Progenitor cell of endocrine pancreas (in vitro differentiated cells): Measurements from ENCODE around the gene TNIK. TPM values are rescaled to one million over a fixed set of nuclear protein-coding genes. Genes with fewer than 3 reads are reported as not detected.

ENCODE experiments used
- DNase-seq: peaks from one replicate; pipeline ENCODE4 v3.0.0; 2021; ENCODE audit warnings: low spot score; ENCODE audit not compliant: unreplicated experiment
- H3K27ac Mint-ChIP-seq: 2 replicates; pipeline ENCODE4 v1.8.0; 2021; ENCODE audit warnings: mild to moderate bottlenecking, moderate library complexity, mixed read lengths
- H3K27me3 Mint-ChIP-seq: 2 replicates; pipeline ENCODE4 v1.8.0; 2021; ENCODE audit warnings: mixed read lengths
- H3K36me3 Mint-ChIP-seq: 2 replicates; pipeline ENCODE4 v1.8.0; 2022; ENCODE audit warnings: mixed read lengths; ENCODE audit not compliant: insufficient read depth
- H3K4me1 Mint-ChIP-seq: 2 replicates; pipeline ENCODE4 v1.8.0; 2021; ENCODE audit warnings: low read depth, mixed read lengths
- H3K4me3 Mint-ChIP-seq: 2 replicates; pipeline ENCODE4 v1.8.0; 2021; ENCODE audit warnings: low read depth, mild to moderate bottlenecking, moderate library complexity, mixed read lengths
- H3K9me3 Mint-ChIP-seq: 2 replicates; pipeline ENCODE4 v1.8.0; 2021; ENCODE audit warnings: low read depth, mixed read lengths
- total RNA-seq: library from RNA; stranded (reverse); gene quantifications from 2 replicates; pipeline ENCODE4 v1.2.1, GENCODE V29; 2021
- TF ChIP-seq, protein P1 (sequence below): fragments of 200-600 bp; sonication (generic); IDR thresholded peaks from one replicate; pipeline ENCODE4 v1.5.0; 2021; ENCODE audit warnings: antibody characterized with exemption, mild to moderate bottlenecking; ENCODE audit not compliant: unreplicated experiment

The TNIK gene
- total RNA-seq, 1 donor from 2014 or later = 15.7 TPM

DNA sequence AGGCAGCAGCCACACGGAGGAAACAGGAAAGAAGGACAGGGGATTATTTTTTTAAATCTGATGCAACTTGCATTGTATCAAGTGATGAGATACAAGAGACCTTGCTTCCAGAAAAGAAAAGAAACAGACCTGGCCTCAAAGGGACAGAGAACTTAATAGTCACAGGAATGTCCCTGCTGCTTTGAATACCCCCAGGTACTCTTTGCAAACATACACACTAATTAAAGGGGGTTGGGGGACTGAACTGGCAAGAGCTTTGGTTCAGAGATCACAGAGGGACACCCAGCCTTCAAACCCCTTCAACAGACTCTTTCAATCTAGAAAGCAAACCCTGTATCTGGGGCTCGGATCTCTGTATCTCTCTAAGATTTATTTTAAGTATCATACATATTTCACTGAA, 18.0 kb downstream of the TNIK start:
- no peak for DNase-seq
- Mint-ChIP-seq H3K27ac (no peak overlapping the region), H3K27me3 (no peaks in the 10 kb centered on the region), H3K9me3 (no peaks in the 10 kb centered on the region), H3K36me3 (no peaks in the 10 kb centered on the region), H3K4me3 (no peak overlapping the region), H3K4me1 (no peaks in the 10 kb centered on the region)
- TF ChIP-seq, protein P1, sequence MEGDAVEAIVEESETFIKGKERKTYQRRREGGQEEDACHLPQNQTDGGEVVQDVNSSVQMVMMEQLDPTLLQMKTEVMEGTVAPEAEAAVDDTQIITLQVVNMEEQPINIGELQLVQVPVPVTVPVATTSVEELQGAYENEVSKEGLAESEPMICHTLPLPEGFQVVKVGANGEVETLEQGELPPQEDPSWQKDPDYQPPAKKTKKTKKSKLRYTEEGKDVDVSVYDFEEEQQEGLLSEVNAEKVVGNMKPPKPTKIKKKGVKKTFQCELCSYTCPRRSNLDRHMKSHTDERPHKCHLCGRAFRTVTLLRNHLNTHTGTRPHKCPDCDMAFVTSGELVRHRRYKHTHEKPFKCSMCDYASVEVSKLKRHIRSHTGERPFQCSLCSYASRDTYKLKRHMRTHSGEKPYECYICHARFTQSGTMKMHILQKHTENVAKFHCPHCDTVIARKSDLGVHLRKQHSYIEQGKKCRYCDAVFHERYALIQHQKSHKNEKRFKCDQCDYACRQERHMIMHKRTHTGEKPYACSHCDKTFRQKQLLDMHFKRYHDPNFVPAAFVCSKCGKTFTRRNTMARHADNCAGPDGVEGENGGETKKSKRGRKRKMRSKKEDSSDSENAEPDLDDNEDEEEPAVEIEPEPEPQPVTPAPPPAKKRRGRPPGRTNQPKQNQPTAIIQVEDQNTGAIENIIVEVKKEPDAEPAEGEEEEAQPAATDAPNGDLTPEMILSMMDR = no peak

DNA sequence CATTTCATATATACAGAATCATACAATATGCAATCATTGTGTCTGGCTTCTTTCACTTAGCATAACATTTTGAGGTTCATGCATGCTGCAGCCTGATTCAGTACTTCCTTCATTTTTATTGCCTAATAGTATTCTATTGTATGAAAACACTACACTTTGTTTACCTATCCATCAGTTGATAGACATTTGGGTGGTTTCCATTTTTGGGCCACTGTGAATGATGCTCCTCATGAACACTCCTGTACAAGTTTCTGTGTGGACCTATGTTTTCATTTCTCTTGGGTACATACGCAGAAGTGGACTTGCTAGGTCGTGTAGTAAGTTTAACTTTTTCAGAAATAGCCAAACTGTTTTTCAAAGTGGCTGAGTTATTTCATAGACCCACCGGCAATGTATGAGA, 18.8 kb downstream of the TNIK start:
- no peak overlapping the region for H3K4me3 Mint-ChIP-seq
- H3K27me3 Mint-ChIP-seq = no peaks in the 10 kb centered on the region
- no peaks in the 10 kb centered on the region for H3K36me3 Mint-ChIP-seq
- H3K9me3 Mint-ChIP-seq = no peaks in the 10 kb centered on the region
- no peak for DNase-seq
- TF ChIP-seq, protein P1 = no peak
- no peaks in the 10 kb centered on the region for H3K4me1 Mint-ChIP-seq
- H3K27ac Mint-ChIP-seq = no peak overlapping the region

DNA sequence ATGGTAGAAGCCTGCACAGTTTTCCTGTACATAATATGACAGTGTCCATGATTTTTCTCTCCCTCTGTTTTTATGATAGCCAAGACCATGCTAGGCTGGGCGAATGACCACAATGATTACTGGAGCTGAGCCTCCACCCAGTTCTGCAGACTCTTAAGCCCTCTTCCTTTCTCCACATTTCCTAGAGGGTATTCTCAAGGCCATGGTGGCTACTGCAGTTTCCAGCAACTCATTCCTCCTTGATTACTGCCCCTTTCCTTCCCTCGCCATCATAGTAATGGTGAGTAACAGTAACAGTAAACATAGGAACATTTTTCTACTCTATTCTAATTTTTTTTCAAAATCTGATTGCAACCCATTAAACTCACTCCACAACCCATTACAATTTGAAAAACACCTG, 20.2 kb downstream of the TNIK start:
- H3K27ac Mint-ChIP-seq = no peak overlapping the region
- H3K27me3 Mint-ChIP-seq = no peaks in the 10 kb centered on the region
- H3K9me3 Mint-ChIP-seq = no peaks in the 10 kb centered on the region
- TF ChIP-seq, protein P1 = no peak
- DNase-seq = no peak
- H3K36me3 Mint-ChIP-seq = no peaks in the 10 kb centered on the region
- H3K4me1 Mint-ChIP-seq = no peaks in the 10 kb centered on the region
- no peak overlapping the region for H3K4me3 Mint-ChIP-seq

DNA sequence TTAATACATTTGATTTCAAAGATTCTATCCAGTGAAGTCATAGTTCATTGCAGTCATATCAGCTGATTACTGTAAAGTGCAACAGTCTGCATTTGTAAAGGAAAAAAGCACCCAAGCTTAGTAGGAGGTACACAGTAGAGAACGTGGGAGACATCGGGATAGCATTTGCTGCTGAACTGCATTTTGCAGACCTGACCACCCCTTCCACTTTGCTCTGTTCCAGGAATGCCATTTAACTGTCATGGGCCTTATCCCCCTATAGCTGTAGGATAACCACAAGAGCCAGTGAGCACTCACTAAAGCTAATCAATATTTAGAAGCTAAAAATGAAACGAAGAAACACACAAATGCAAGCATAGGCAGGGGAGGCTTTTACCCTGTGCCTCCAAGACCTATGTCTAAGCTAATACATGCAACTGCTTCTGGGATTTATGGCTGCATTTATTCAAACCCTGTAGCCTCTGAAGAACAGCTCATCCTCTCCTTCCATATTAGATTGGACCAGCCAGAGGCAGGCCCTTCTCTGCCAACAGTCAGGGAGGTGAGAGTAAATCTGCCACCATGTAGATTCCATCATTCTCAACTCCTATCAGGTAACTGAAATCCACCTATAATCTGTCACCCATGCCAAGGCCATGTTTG, 23.0 kb downstream of the TNIK start:
- Mint-ChIP-seq H3K27ac (no peak overlapping the region), H3K9me3 (no peaks in the 10 kb centered on the region), H3K4me3 (no peak overlapping the region), H3K36me3 (no peaks in the 10 kb centered on the region), H3K4me1 (no peaks in the 10 kb centered on the region), H3K27me3 (no peaks in the 10 kb centered on the region)
- no peak for DNase-seq
- TF ChIP-seq, protein P1 = no peak

DNA sequence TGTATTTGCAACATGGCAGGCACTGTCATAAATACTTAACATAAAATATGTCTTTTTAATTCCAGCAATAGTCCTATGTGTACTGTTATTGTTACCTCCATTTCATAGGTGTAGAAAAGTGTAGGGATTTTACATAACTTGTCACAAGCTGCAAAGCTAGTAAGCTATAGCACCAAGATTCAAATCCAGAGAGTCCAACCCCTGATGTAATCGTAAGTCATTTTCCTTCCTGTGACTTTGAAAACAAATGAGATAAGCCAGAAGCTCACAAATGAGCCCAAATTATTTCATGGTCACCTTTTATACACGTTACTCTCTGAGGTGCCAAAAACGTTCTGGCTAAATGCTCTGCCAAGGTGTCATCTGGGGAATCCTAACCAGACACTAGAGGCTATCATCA, 23.8 kb downstream of the TNIK start:
- Mint-ChIP-seq H3K27ac (no peak overlapping the region), H3K9me3 (no peaks in the 10 kb centered on the region), H3K36me3 (no peaks in the 10 kb centered on the region), H3K4me1 (no peaks in the 10 kb centered on the region), H3K27me3 (no peaks in the 10 kb centered on the region), H3K4me3 (no peak overlapping the region)
- TF ChIP-seq, protein P1 = no peak
- DNase-seq = no peak
